ENCODE results near the gene CCDC148. TPM values are rescaled to one million over a fixed set of nuclear protein-coding genes. Genes with fewer than 3 reads are reported as not detected.

The CCDC148 gene
- polyA plus RNA-seq, 1 experiment, result 0.22 TPM

GRCh38 chr2:158380746-158381145, 75.8 kb downstream of the CCDC148 start:
- H3K9me3 ChIP-seq (ENCODE audit: control insufficient read depth, insufficient read depth, low read length), result no peaks in the 10 kb centered on the region
- no peak for DNase-seq (ENCODE audit: low read depth, low spot score)
- no peaks in the 10 kb centered on the region for H3K27me3 ChIP-seq (ENCODE audit: control insufficient read depth, insufficient read depth, low read length)
- H3K27ac ChIP-seq (ENCODE audit: low read depth, low read length), result no peak overlapping the region
- no peak for TF ChIP-seq CTCF (IDR thresholded peaks at IDR 0.05; ENCODE audit: low read depth, low read length)
- ChIA-PET POLR2A (no interaction called here), CTCF (no interaction called here)
- H3K4me3 ChIP-seq (ENCODE audit: low read depth, low read length), result no peak overlapping the region

GRCh38 chr2:158378926-158379325, 77.6 kb downstream of the CCDC148 start:
- ChIA-PET POLR2A (no interaction called here), CTCF (interaction anchor here (1.6 kb wide), 1 partner anchor 375 kb away, joined by 4 read pairs; no protein-coding TSS in a partner anchor)
- Histone ChIP-seq H3K9me3 (ENCODE audit: control insufficient read depth, insufficient read depth, low read length) (no peaks in the 10 kb centered on the region), H3K4me3 (ENCODE audit: low read depth, low read length) (no peak overlapping the region), H3K27me3 (ENCODE audit: control insufficient read depth, insufficient read depth, low read length) (no peaks in the 10 kb centered on the region), H3K27ac (ENCODE audit: low read depth, low read length) (no peak overlapping the region)
- no peak for DNase-seq (ENCODE audit: low read depth, low spot score)
- no peak for TF ChIP-seq CTCF (IDR thresholded peaks at IDR 0.05; ENCODE audit: low read depth, low read length)

GRCh38 chr2:158366342-158366741, 90.2 kb downstream of the CCDC148 start:
- H3K27ac ChIP-seq (ENCODE audit: low read depth, low read length), result no peak overlapping the region
- ChIA-PET POLR2A (no interaction called here), CTCF (no interaction called here)
- DNase-seq (ENCODE audit: low read depth, low spot score), result no peak
- no peaks in the 10 kb centered on the region for H3K9me3 ChIP-seq (ENCODE audit: control insufficient read depth, insufficient read depth, low read length)
- TF ChIP-seq CTCF (IDR thresholded peaks at IDR 0.05; ENCODE audit: low read depth, low read length), result no peak
- no peak overlapping the region for H3K4me3 ChIP-seq (ENCODE audit: low read depth, low read length)
- H3K27me3 ChIP-seq (ENCODE audit: control insufficient read depth, insufficient read depth, low read length), result no peaks in the 10 kb centered on the region

GRCh38 chr2:158359846-158360245, 96.7 kb downstream of the CCDC148 start:
- ChIA-PET POLR2A (no interaction called here), CTCF (no interaction called here)
- no peak for DNase-seq (ENCODE audit: low read depth, low spot score)
- no peak overlapping the region for H3K27ac ChIP-seq (ENCODE audit: low read depth, low read length)
- no peak overlapping the region for H3K4me3 ChIP-seq (ENCODE audit: low read depth, low read length)
- H3K9me3 ChIP-seq (ENCODE audit: control insufficient read depth, insufficient read depth, low read length), result no peaks in the 10 kb centered on the region
- TF ChIP-seq CTCF (IDR thresholded peaks at IDR 0.05; ENCODE audit: low read depth, low read length), result no peak
- H3K27me3 ChIP-seq (ENCODE audit: control insufficient read depth, insufficient read depth, low read length), result no peaks in the 10 kb centered on the region

GRCh38 chr2:158357699-158358098, 98.9 kb downstream of the CCDC148 start:
- H3K4me3 ChIP-seq (ENCODE audit: low read depth, low read length), result no peak overlapping the region
- H3K9me3 ChIP-seq (ENCODE audit: control insufficient read depth, insufficient read depth, low read length), result no peaks in the 10 kb centered on the region
- no peak for TF ChIP-seq CTCF (IDR thresholded peaks at IDR 0.05; ENCODE audit: low read depth, low read length)
- H3K27me3 ChIP-seq (ENCODE audit: control insufficient read depth, insufficient read depth, low read length), result no peaks in the 10 kb centered on the region
- CTCF ChIA-PET, result no interaction called here
- POLR2A ChIA-PET, result no interaction called here
- no peak for DNase-seq (ENCODE audit: low read depth, low spot score)
- H3K27ac ChIP-seq (ENCODE audit: low read depth, low read length), result no peak overlapping the region
